Bronchial smooth muscle cell (primary cell): ENCODE measurements around the gene MGAT5B. TPM values are rescaled to one million over a fixed set of nuclear protein-coding genes. Genes with fewer than 3 reads are reported as not detected.

Experiments
- total RNA-seq: library from RNA; depleted of rRNA; stranded (reverse); fragments of >200 nt; gene quantifications from 2 replicates; pipeline ENCODE4 v1.2.1, GENCODE V29; 2014

Gene MGAT5B, protein sequence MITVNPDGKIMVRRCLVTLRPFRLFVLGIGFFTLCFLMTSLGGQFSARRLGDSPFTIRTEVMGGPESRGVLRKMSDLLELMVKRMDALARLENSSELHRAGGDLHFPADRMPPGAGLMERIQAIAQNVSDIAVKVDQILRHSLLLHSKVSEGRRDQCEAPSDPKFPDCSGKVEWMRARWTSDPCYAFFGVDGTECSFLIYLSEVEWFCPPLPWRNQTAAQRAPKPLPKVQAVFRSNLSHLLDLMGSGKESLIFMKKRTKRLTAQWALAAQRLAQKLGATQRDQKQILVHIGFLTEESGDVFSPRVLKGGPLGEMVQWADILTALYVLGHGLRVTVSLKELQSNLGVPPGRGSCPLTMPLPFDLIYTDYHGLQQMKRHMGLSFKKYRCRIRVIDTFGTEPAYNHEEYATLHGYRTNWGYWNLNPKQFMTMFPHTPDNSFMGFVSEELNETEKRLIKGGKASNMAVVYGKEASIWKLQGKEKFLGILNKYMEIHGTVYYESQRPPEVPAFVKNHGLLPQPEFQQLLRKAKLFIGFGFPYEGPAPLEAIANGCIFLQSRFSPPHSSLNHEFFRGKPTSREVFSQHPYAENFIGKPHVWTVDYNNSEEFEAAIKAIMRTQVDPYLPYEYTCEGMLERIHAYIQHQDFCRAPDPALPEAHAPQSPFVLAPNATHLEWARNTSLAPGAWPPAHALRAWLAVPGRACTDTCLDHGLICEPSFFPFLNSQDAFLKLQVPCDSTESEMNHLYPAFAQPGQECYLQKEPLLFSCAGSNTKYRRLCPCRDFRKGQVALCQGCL
- 0.32 and 0.77 TPM in 2 replicates for total RNA-seq

DNA sequence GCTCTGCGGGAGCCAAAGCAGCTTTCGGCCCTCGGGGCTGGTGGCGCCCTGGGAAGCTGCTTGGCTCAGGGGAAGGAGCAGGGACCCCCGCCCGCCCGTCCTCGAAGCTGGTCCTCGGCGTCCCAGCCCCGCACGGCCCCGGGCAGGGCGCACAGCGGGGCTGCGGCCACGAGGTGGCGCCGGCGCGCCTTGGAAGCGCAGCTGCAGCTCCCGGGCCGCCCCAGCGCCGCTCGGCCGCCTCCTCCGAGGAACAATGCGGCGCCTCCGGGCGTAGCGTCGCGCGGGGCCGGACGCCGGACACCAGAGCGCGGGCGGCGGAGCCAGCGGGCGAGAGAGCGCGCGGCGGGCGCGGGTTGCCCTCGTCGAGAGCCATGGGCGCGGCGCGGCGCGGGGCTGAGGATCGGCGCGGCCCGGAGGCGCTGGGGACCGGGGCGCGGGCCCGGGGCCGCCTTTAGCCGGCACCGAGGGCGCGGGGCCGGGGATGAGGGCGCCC lies at the start of gene MGAT5B:
Gene MGAT5B (plus strand): TSS at position 229 of the 493 bp plus-strand sequence. CDS start 626 bp downstream, outside the sequence.

Other genes starting within 250 kb of the MGAT5B start
- gene ST6GALNAC1, start 224.6 kb upstream of the MGAT5B start, total RNA-seq = not detected in 2 replicates
- 107 and 145 TPM in 2 replicates for gene MXRA7, start 157.4 kb upstream of the MGAT5B start, total RNA-seq
- gene JMJD6, start 141.8 kb upstream of the MGAT5B start, total RNA-seq = 10.7 and 13.7 TPM in 2 replicates
- gene METTL23, start 141.6 kb upstream of the MGAT5B start, total RNA-seq = 12.5 and 16.4 TPM in 2 replicates
- gene SRSF2, start 131.1 kb upstream of the MGAT5B start, total RNA-seq = 91.3 and 148 TPM in 2 replicates
- gene MFSD11, start 130.3 kb upstream of the MGAT5B start, total RNA-seq = 23.1 and 25.1 TPM in 2 replicates